Mesodermal cell (in vitro differentiated cells): ENCODE data around the gene CSNK1G1.
"Not testable (repeated sequence)": the region's sequence is repeated elsewhere in the genome, so short reads cannot be mapped to it uniquely, and the experiment has no call there.

ENCODE experiments used
- H3K27ac ChIP-seq: 2 replicates; pipeline ENCODE4 v1.7.0; 2013; ENCODE audit warnings: mild to moderate bottlenecking, low read depth, low read length, moderate library complexity; ENCODE audit not compliant: severe bottlenecking
- H3K36me3 ChIP-seq: 2 replicates; pipeline ENCODE4 v1.7.1; 2013; ENCODE audit warnings: mild to moderate bottlenecking, low read length, moderate library complexity; ENCODE audit not compliant: control insufficient read depth, insufficient read depth
- H3K4me1 ChIP-seq: one replicate; pipeline ENCODE4 v1.7.1; 2013; ENCODE audit warnings: mild to moderate bottlenecking, low read length; ENCODE audit not compliant: insufficient read depth, control insufficient read depth, poor library complexity, severe bottlenecking
- H3K4me3 ChIP-seq: 2 replicates; pipeline ENCODE4 v1.7.0; 2013; ENCODE audit warnings: low read length, control low read depth, mild to moderate bottlenecking; ENCODE audit not compliant: insufficient read depth, poor library complexity, severe bottlenecking; ENCODE audit errors: extremely low read depth
- H3K9me3 ChIP-seq: 2 replicates; pipeline ENCODE4 v1.7.1; 2013; ENCODE audit warnings: mild to moderate bottlenecking, low read length, moderate library complexity; ENCODE audit not compliant: control insufficient read depth
- WGBS, 2 experiments: methylation state at CpG; one replicate each; pipeline ENCODE4 v1.1.5; 2013; ENCODE audit warnings: missing lambda C conversion rate in 2 of 2; ENCODE audit not compliant: insufficient coverage in 2 of 2; 5-methylcytosine and 5-hydroxymethylcytosine counted together

Gene CSNK1G1

GRCh38 chr15:64265188-64265587, 90.8 kb downstream of the CSNK1G1 start:
- H3K9me3 ChIP-seq, H3K36me3 ChIP-seq, H3K27ac ChIP-seq, H3K4me1 ChIP-seq, H3K4me3 ChIP-seq: not testable (repeated sequence)
- no CpG with 5 or more reads among the region's 1 CpG for WGBS, 2 experiments

- Histone ChIP-seq H3K4me1 (no peaks in the 10 kb centered on the region), H3K36me3 (no peaks in the 10 kb centered on the region), H3K9me3 (no peaks in the 10 kb centered on the region), H3K27ac (no peak overlapping the region), H3K4me3 (no peak overlapping the region)
- 60 to 80% methylated on average over 1 to 2 of the region's 4 CpGs for WGBS, 2 experiments
Measured at GRCh38 chr15:64264502-64264901, 91.5 kb downstream of the CSNK1G1 start.

GRCh38 chr15:64263567-64263966, 92.4 kb downstream of the CSNK1G1 start:
- no peaks in the 10 kb centered on the region for H3K4me1 ChIP-seq
- H3K9me3 ChIP-seq: no peaks in the 10 kb centered on the region
- H3K36me3 ChIP-seq: no peaks in the 10 kb centered on the region
- no peak overlapping the region for H3K4me3 ChIP-seq
- H3K27ac ChIP-seq: no peak overlapping the region
- WGBS, 2 experiments: 80 to 88% methylated on average over 1 of the region's 2 CpGs

- Histone ChIP-seq H3K4me1 (peaks cover 7% of the 10 kb centered on the region), H3K27ac (no peak overlapping the region)
- WGBS, 2 experiments: 96% methylated on average over 2 of the region's 3 CpGs; no CpG with 5 or more reads in 1 of the 2 experiments
Measured at GRCh38 chr15:64256051-64256450, 99.9 kb downstream of the CSNK1G1 start.

GRCh38 chr15:64251658-64252057, 104.3 kb downstream of the CSNK1G1 start:
- peak overlapping the region; percentile 19 for H3K27ac ChIP-seq
- peaks cover 15% of the 10 kb centered on the region for H3K4me1 ChIP-seq
- H3K36me3 ChIP-seq: peaks cover 20% of the 10 kb centered on the region
- peaks cover 14% of the 10 kb centered on the region for H3K9me3 ChIP-seq
- no peak overlapping the region for H3K4me3 ChIP-seq

More at GRCh38 chr15:64256051-64256450, 99.9 kb downstream of the CSNK1G1 start:
- Histone ChIP-seq H3K36me3 (peaks cover 19% of the 10 kb centered on the region), H3K9me3 (peaks cover 8% of the 10 kb centered on the region), H3K4me3 (no peak overlapping the region)

- peak overlapping the region; percentile 19 for H3K27ac ChIP-seq
- H3K36me3 ChIP-seq: peaks cover 15% of the 10 kb centered on the region
- peaks cover 15% of the 10 kb centered on the region for H3K4me1 ChIP-seq
- no CpG with 5 or more reads among the region's 2 CpGs for WGBS, 2 experiments
- peaks cover 10% of the 10 kb centered on the region for H3K9me3 ChIP-seq
- H3K4me3 ChIP-seq: no peak overlapping the region
Measured at GRCh38 chr15:64251121-64251520, 104.9 kb downstream of the CSNK1G1 start.

GRCh38 chr15:64249883-64250575, 105.9 kb downstream of the CSNK1G1 start:
- peaks cover 15% of the 10 kb centered on the region for H3K36me3 ChIP-seq
- peak overlapping the region; percentile 23 for H3K27ac ChIP-seq
- H3K4me3 ChIP-seq: no peak overlapping the region
- H3K9me3 ChIP-seq: peaks cover 10% of the 10 kb centered on the region
- H3K4me1 ChIP-seq: peaks cover 15% of the 10 kb centered on the region

- Histone ChIP-seq H3K4me3 (no peak overlapping the region), H3K9me3 (peaks cover 10% of the 10 kb centered on the region), H3K4me1 (peaks cover 15% of the 10 kb centered on the region), H3K27ac (peak overlapping the region; percentile 23), H3K36me3 (peaks cover 15% of the 10 kb centered on the region)
- 93 to 94% methylated on average over 3 of the region's 3 CpGs for WGBS, 2 experiments
Measured at GRCh38 chr15:64249406-64249805, 106.6 kb downstream of the CSNK1G1 start.

GRCh38 chr15:64247906-64248541, 107.9 kb downstream of the CSNK1G1 start:
- H3K36me3 ChIP-seq: peaks cover 15% of the 10 kb centered on the region
- no peak overlapping the region for H3K4me3 ChIP-seq
- no CpG with 5 or more reads among the region's 2 CpGs for WGBS, 2 experiments
- peaks cover 15% of the 10 kb centered on the region for H3K4me1 ChIP-seq
- H3K9me3 ChIP-seq: peaks cover 10% of the 10 kb centered on the region
- peak overlapping the region; percentile 96 for H3K27ac ChIP-seq

GRCh38 chr15:64247535-64247905, 108.5 kb downstream of the CSNK1G1 start:
- Histone ChIP-seq H3K36me3 (peaks cover 15% of the 10 kb centered on the region), H3K9me3 (peaks cover 10% of the 10 kb centered on the region), H3K4me3 (no peak overlapping the region), H3K4me1 (peaks cover 15% of the 10 kb centered on the region), H3K27ac (peak overlapping the region; percentile 96)
